GM18520 (cell line): ENCODE data around the gene CYP24A1.

Source experiments
- ATAC-seq: cut with Tn5 transposase; IDR thresholded peaks from one replicate; pipeline ENCODE4 v1.9.1; 2021; ENCODE audit not compliant: unreplicated experiment

The CYP24A1 gene

GRCh38 chr20:54158226-54158625, 15.6 kb downstream of the CYP24A1 start:
- no peak for ATAC-seq

DNA sequence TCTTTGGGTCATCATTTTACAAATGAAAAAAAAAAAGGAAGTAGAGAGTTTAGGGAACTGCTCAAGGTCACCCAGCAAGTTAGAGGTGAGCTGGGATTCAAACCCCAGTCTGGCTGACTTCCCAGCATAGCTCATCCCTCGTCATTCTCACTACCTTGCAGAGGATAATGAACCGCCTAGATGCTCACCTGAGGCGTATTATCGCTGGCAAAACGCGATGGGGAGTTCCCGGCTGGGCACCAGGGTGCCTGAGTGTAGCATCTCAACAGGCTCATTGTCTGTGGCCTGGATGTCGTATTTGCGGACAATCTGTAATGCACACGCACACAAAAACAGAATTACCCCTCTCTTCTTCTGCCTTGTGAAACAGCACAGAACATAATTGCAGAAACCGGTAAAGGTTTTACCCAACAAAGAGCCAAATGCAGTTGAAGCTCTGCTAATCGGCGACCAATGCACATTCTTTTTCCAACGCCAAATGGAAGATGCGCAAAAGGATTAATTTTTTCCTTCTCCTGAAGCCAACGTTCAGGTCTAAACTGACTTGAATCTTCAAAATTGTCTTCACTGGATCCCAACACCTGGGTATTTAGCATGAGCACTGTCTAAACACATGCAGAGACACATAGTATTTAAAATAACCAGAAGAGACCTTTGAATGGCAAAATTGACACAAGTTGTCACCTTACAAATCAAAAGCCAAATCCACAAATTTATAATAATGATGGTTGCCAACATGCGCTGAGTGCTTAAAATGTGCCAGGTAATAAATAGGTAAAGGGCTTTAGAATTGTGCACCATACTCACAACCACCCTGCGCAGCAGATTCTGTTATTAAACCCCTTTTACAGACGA, 16.6 kb downstream of the CYP24A1 start:
- no peak for ATAC-seq

DNA sequence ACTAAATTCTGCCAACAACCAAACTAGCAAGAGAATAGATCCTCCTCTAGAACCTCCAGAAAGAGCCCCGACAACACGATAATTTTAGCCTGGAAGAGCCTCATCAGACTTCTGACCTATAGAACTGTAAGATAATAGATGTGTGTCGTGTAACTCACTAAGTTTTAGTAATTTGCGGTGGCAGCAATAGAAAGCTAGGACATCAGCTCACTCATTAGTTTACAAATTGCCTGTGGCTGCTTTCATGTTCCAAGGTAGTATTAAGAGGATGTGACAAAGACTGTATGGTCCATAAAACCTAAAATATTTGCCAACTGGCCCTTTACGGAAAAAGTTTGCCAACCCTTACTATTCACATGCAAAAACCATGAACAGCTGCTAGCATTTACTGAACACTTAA, 17.3 kb downstream of the CYP24A1 start:
- ATAC-seq = no peak

GRCh38 chr20:54155736-54156317, 18.0 kb downstream of the CYP24A1 start:
- ATAC-seq = no peak

- ATAC-seq = no peak
Observed at GRCh38 chr20:54154439-54154838, 19.3 kb downstream of the CYP24A1 start.

DNA sequence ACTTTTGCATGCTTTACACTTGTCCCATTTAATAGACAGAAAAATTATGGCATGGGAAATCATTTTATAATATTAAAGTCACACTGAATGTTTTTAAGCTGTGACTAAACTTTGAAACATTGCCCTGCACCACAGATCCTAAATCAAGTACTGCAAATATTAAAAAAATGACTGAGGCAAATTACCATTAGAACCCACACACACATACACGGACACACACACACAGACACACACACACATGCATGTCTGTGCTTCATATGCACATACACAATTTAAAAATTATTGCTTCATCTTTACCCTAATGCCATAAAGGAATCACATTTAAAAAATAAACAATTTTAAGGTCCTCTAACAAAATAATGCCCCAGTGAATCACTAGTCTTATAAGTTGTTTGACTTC, 19.9 kb downstream of the CYP24A1 start:
- ATAC-seq = no peak

DNA sequence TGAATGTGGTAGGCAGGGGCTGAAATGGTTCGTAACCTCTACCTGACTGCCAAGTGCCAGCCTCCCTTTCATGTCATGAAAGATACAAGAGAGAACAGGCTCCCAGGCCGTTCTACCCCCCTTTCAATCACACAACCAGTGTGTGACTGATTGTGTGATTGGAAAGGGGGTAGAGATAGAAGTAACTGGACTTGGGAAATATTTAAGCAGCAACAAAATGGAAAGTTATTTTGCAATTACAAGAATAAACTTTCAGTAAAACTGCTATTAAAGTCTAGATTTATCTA, 20.8 kb downstream of the CYP24A1 start:
- no peak for ATAC-seq

GRCh38 chr20:54152227-54153040, 21.4 kb downstream of the CYP24A1 start:
- ATAC-seq = no peak

GRCh38 chr20:54151511-54152226, 22.1 kb downstream of the CYP24A1 start:
- ATAC-seq = no peak

DNA sequence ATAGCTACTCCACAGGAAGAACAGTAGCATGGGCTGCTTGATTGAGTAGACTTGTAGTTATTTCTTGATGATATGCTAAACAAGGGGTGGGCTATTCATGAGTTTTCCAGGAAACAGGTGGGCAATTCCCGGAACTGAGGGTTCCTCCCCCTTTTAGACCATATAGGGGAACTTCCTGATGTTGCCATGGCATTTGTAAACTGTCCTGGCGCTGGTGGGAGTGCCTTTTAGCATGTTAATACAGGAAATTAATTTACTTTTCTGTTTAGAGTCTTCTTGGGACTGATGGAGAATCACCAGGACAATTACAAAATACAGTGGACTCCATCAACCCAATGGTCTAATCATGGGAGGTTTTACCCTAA, 22.7 kb downstream of the CYP24A1 start:
- ATAC-seq = no peak

- no peak for ATAC-seq
Observed at GRCh38 chr20:54149765-54150264, 24.0 kb downstream of the CYP24A1 start.

DNA sequence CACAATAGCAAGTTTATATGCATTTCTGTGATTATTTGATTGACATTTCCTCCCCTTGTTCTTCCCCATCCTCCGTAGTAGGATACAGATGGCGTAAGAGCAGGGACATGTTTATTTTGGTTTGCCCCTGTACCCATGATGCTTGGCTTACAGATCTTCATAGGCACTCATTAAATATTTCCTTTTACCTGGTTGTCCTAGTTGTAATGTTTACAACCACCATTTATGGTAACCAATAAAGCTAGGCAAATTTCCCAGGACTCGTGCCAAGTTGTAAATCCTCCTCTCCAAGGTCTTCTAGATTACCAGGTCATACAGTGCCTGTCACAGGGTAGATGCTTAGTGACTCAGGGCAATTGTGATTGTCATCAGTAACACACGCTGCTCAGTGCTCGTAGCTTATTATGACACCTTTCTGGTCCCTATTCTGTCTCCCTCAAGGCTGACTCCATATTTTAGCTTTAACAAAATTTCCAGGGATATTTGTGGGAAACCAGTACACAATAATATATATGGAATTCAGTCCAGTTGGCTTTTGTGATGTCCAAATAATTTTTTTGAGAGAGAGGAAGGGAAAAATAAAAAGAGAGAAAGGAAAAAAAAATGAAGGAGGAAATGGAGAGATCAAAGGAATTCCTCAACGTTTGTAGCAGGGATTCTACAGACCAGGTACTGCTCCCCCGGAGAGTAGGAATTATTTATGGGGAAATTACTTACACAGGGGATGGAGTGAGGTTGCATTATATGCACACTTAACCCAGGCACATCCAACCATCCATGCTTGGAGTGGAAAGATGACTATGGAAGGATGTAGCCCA, 24.6 kb downstream of the CYP24A1 start:
- ATAC-seq = no peak

- ATAC-seq = no peak
Observed at GRCh38 chr20:54146672-54147071, 27.1 kb downstream of the CYP24A1 start.

- ATAC-seq = no peak
Observed at GRCh38 chr20:54144847-54145414, 28.9 kb downstream of the CYP24A1 start.

- ATAC-seq = no peak
Observed at GRCh38 chr20:54140927-54141566, 32.7 kb downstream of the CYP24A1 start.

DNA sequence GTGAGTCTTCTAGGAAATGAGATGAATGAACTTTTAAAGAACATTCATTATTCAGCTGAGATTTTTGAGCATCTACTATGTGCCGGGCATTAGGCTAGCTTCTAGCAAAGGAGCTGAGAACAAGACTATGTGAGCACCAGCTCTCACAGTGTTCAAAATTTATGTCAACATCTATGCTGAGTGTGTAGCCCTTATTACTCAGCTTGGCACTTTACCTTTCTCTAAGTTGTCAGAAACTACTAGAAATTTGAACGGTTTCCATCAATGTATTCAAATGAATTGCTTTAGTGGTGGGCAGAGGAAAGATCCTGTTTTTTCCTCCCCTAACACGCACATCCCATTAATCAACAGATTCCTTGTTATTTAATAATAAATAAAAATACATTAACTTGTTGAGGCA, 33.3 kb downstream of the CYP24A1 start:
- no peak for ATAC-seq

GRCh38 chr20:54140067-54140466, 33.7 kb downstream of the CYP24A1 start:
- ATAC-seq = no peak

- ATAC-seq = no peak
Observed at GRCh38 chr20:54139188-54139587, 34.6 kb downstream of the CYP24A1 start.

DNA sequence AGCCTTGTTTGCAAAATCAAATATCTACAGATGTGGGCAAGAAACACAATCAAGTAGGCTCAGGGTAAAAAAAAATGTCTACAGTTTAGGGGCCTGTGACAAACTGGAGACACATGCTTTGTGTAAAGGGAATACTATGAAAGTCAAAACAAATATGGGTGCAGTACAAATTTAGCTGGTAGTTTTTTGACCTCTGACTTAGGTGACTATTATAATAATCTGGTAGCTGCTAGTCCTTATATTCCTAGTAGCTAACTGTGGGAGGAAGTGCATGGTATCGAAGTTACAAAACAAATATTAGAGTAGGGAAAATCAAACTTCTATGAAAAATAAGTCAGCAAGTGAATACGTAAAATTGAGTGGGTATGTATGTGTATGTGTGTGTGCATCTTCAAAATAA, 35.4 kb downstream of the CYP24A1 start:
- ATAC-seq = no peak

GRCh38 chr20:54137115-54137514, 36.7 kb downstream of the CYP24A1 start:
- ATAC-seq = no peak
